Endodermal cell (in vitro differentiated cells): ENCODE results near the gene SELENON. TPM values are rescaled to one million over a fixed set of nuclear protein-coding genes. Genes with fewer than 3 reads are reported as not detected.

ENCODE experiments used
- DNase-seq: peaks from one replicate; pipeline ENCODE4 v3.0.0-alpha.2; 2017
- H3K27ac ChIP-seq: 2 replicates; pipeline ENCODE4 v1.5.1; 2013; ENCODE audit warnings: mild to moderate bottlenecking, low read depth, low read length, moderate library complexity
- H3K27me3 ChIP-seq: 2 replicates; pipeline ENCODE4 v1.6.1; 2013; ENCODE audit warnings: mild to moderate bottlenecking, low read length, moderate library complexity; ENCODE audit not compliant: insufficient read depth, control insufficient read depth, poor library complexity, severe bottlenecking
- H3K36me3 ChIP-seq: 2 replicates; pipeline ENCODE4 v1.7.0; 2013; ENCODE audit warnings: mild to moderate bottlenecking, low read length, moderate library complexity; ENCODE audit not compliant: control insufficient read depth, insufficient read depth
- H3K4me1 ChIP-seq: one replicate; pipeline ENCODE4 v1.7.0; 2013; ENCODE audit warnings: low read length; ENCODE audit not compliant: control insufficient read depth, insufficient read depth
- H3K4me3 ChIP-seq: 2 replicates; pipeline ENCODE4 v1.5.1; 2013; ENCODE audit warnings: mild to moderate bottlenecking, low read length, moderate library complexity
- H3K9ac ChIP-seq: 2 replicates; pipeline ENCODE4 v1.6.1; 2013; ENCODE audit warnings: mild to moderate bottlenecking, low read length, moderate library complexity; ENCODE audit not compliant: poor library complexity, severe bottlenecking; ENCODE audit errors: extremely low read depth
- H3K9me3 ChIP-seq: 2 replicates; pipeline ENCODE4 v1.6.1; 2013; ENCODE audit warnings: mild to moderate bottlenecking, low read length, moderate library complexity; ENCODE audit not compliant: control insufficient read depth
- H3K27ac Mint-ChIP-seq: 2 replicates; pipeline ENCODE4 v1.8.0; 2020; ENCODE audit warnings: mixed read lengths
- H3K27me3 Mint-ChIP-seq: 2 replicates; pipeline ENCODE4 v1.8.0; 2021; ENCODE audit warnings: mild to moderate bottlenecking, mixed read lengths; ENCODE audit not compliant: insufficient read depth
- H3K36me3 Mint-ChIP-seq: 2 replicates; pipeline ENCODE4 v1.8.0; 2020; ENCODE audit warnings: low read depth, mixed read lengths
- H3K4me1 Mint-ChIP-seq: 2 replicates; pipeline ENCODE4 v1.8.0; 2020; ENCODE audit warnings: mixed read lengths
- H3K4me3 Mint-ChIP-seq: 2 replicates; pipeline ENCODE4 v1.8.0; 2020; ENCODE audit warnings: mild to moderate bottlenecking, moderate library complexity, mixed read lengths
- H3K9me3 Mint-ChIP-seq: 2 replicates; pipeline ENCODE4 v1.8.0; 2020; ENCODE audit warnings: mild to moderate bottlenecking, mixed read lengths
- WGBS, 2 experiments: methylation state at CpG; one replicate each; pipeline versions ENCODE4 v1.1.5 to v1.1.7; 2013; ENCODE audit warnings: missing lambda C conversion rate in 2 of 2, mixed read lengths in 1 of 2; ENCODE audit not compliant: insufficient coverage in 1 of 2, insufficient read length in 1 of 2; 5-methylcytosine and 5-hydroxymethylcytosine counted together
- total RNA-seq, 2 donors: library from RNA; stranded (reverse); fragmentation: NEBNext Ultra II Directional in 1 of 2; extraction: Animal tissue kit (Norgen Biotek cat#: 25700) in 1 of 2; gene quantifications; 2 replicates in 1 of 2; 3 replicates in 1 of 2; pipeline ENCODE4 v1.2.1, GENCODE V29; 2021
- TF ChIP-seq, protein P1 (sequence below): fragments of 200-600 bp; sonication (generic); conservative IDR thresholded peaks from 2 replicates; pipeline ENCODE4 v1.5.0; 2021; ENCODE audit warnings: antibody characterized with exemption, mild to moderate bottlenecking

The SELENON gene
- total RNA-seq, 2 donors from 2014 or later = 91.2 to 93.3 TPM

DNA sequence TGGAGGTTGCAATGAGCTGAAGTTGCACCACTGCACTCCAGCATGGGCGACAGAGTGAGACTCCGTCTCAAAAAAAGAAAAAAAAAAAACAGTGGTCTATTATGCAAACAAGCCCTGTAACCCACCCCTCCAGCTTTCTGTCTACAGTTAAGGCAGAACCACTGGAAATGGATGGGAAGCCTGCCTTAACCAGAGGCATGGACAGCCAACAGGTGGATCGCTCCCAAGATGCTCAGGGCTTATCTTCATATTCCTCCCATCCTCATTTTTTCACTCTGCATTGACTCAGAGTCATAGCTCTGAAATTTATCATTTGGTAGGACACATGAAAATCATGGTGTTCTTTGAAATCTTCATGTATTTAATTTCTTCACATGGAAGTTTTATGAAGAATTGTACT is 28.5 kb downstream of the SELENON start:
- Mint-ChIP-seq H3K27ac (no peak overlapping the region), H3K4me3 (no peak overlapping the region), H3K36me3 (peaks cover 63% of the 10 kb centered on the region), H3K9me3 (no peaks in the 10 kb centered on the region), H3K4me1 (peaks cover 21% of the 10 kb centered on the region), H3K27me3 (peaks cover 15% of the 10 kb centered on the region)
- TF ChIP-seq, protein P1, sequence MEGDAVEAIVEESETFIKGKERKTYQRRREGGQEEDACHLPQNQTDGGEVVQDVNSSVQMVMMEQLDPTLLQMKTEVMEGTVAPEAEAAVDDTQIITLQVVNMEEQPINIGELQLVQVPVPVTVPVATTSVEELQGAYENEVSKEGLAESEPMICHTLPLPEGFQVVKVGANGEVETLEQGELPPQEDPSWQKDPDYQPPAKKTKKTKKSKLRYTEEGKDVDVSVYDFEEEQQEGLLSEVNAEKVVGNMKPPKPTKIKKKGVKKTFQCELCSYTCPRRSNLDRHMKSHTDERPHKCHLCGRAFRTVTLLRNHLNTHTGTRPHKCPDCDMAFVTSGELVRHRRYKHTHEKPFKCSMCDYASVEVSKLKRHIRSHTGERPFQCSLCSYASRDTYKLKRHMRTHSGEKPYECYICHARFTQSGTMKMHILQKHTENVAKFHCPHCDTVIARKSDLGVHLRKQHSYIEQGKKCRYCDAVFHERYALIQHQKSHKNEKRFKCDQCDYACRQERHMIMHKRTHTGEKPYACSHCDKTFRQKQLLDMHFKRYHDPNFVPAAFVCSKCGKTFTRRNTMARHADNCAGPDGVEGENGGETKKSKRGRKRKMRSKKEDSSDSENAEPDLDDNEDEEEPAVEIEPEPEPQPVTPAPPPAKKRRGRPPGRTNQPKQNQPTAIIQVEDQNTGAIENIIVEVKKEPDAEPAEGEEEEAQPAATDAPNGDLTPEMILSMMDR = no peak
- Histone ChIP-seq H3K4me1 (peaks cover 23% of the 10 kb centered on the region), H3K4me3 (no peak overlapping the region), H3K9ac (no peak overlapping the region), H3K27me3 (peaks cover 20% of the 10 kb centered on the region), H3K9me3 (no peaks in the 10 kb centered on the region), H3K36me3 (peaks cover 57% of the 10 kb centered on the region), H3K27ac (no peak overlapping the region)
- WGBS, 2 experiments = 90 to 100% methylated on average over 1 to 3 of the region's 3 CpGs
- DNase-seq = no peak

DNA sequence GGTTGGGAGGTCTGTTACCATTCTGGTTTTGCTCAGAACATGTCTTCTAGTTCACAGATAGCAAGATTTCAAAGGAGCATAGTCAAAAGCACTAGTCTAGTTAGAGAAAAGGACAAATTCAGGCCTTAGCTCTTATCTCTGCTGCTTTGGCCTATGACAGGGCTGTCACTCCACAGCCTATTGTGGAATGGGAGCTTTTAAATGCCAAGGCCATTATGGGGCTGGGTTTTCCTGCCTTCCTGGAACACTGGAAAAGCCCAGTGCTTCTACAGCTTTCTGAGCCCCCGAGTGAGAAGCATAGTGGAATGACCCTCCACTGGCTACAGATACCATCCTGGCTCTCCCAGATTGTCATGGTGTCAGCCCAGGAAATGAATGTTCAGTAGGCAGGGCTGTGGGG is 29.1 kb downstream of the SELENON start:
- Histone ChIP-seq H3K4me3 (no peak overlapping the region), H3K27ac (no peak overlapping the region), H3K4me1 (peaks cover 23% of the 10 kb centered on the region), H3K9me3 (no peaks in the 10 kb centered on the region), H3K36me3 (peaks cover 57% of the 10 kb centered on the region), H3K9ac (no peak overlapping the region), H3K27me3 (peaks cover 20% of the 10 kb centered on the region)
- peaks cover 24% of the 10 kb centered on the region for H3K4me1 Mint-ChIP-seq
- TF ChIP-seq, protein P1 = no peak
- H3K27me3 Mint-ChIP-seq = peaks cover 15% of the 10 kb centered on the region
- peaks cover 65% of the 10 kb centered on the region for H3K36me3 Mint-ChIP-seq
- no peaks in the 10 kb centered on the region for H3K9me3 Mint-ChIP-seq
- no peak overlapping the region for H3K4me3 Mint-ChIP-seq
- no peak for DNase-seq
- no peak overlapping the region for H3K27ac Mint-ChIP-seq
- WGBS, 2 experiments = 93 to 100% methylated on average over 1 of the region's 1 CpG

DNA sequence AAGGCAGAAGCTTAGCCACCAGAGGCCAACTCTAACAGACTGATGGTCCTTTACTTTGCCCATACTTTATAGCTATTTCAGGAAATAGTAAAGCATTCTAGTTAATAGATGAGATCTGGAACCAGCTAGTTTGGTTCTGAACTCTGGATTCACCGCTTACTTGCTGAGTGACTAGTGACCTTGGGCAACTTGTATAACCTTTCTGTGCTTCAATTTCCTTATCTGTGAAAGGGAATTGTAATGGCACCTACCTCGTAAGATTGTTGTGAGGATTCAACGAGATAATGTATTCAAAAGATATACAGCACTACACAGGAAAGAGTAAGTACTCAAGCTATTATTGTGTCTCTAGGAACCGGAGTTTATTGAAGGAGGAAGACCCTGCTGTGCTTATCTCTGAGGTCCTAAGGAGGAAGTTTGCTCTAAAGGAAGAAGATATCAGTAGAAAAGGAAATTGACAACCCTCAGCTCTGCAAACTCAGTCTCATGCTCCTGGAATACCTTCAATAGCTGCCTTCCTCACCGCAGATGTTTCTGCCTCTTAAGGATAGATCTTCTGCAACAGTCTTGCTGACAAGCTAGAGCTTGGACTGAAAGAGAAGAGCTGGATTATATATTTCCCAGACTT is 31.7 kb downstream of the SELENON start:
- Histone ChIP-seq H3K27ac (no peak overlapping the region), H3K4me1 (peaks cover 23% of the 10 kb centered on the region), H3K4me3 (no peak overlapping the region), H3K36me3 (peaks cover 68% of the 10 kb centered on the region), H3K9ac (no peak overlapping the region), H3K9me3 (no peaks in the 10 kb centered on the region), H3K27me3 (peaks cover 20% of the 10 kb centered on the region)
- WGBS, 2 experiments = 57 to 72% methylated on average over 2 to 5 of the region's 5 CpGs
- TF ChIP-seq, protein P1 = no peak
- DNase-seq = no peak
- Mint-ChIP-seq H3K27me3 (peaks cover 15% of the 10 kb centered on the region), H3K36me3 (peaks cover 76% of the 10 kb centered on the region), H3K9me3 (no peaks in the 10 kb centered on the region), H3K27ac (no peak overlapping the region), H3K4me3 (no peak overlapping the region), H3K4me1 (peaks cover 31% of the 10 kb centered on the region)
